PC-9 (cell line): ENCODE results near the gene GRPR. TPM values are rescaled to one million over a fixed set of nuclear protein-coding genes. Genes with fewer than 3 reads are reported as not detected.

Experiments
- BruUV-seq: library from RNA; stranded (reverse); fragments of 400-500 nt; replicated peaks from 2 replicates; lab custom pipeline; 2021; lab: Mats Ljungman, UMichigan
- CTCF ChIA-PET: fragments of 300-600 bp; sonication (Branson Sonifier 250); formaldehyde crosslinking; loops from one replicate; lab custom pipeline; 2022; ENCODE audit warnings: antibody characterized with exemption; lab: Charles Lee
- POLR2A ChIA-PET: fragments of 300-600 bp; sonication (Branson Sonifier 250); formaldehyde crosslinking; loops from one replicate; lab custom pipeline; 2022; ENCODE audit warnings: antibody characterized with exemption; ENCODE audit not compliant: unreplicated experiment; lab: Charles Lee
- DNase-seq, 2 experiments: peaks; one replicate each; pipeline versions ENCODE4 v3.0.0 to v3.0.0-alpha.2; 2015 to 2022; ENCODE audit warnings: mixed read lengths in 1 of 2
- H2AFZ ChIP-seq: fragments of 200-600 bp; sonication (generic); 2 replicates; pipeline ENCODE4 v1.8.1; 2017; ENCODE audit warnings: antibody characterized with exemption
- H3F3A ChIP-seq: fragments of 200-600 bp; sonication (generic); 2 replicates; pipeline ENCODE4 v1.8.1; 2017; ENCODE audit warnings: antibody characterized with exemption, mild to moderate bottlenecking, low read depth; ENCODE audit not compliant: insufficient read depth
- H3K27ac ChIP-seq: fragments of 200-600 bp; sonication (generic); 2 replicates; pipeline ENCODE4 v1.6.1; 2016; ENCODE audit warnings: mixed run types
- H3K27me3 ChIP-seq: fragments of 200-600 bp; sonication (generic); 2 replicates; pipeline ENCODE4 v1.6.1; 2016; ENCODE audit warnings: low read depth, mixed run types; ENCODE audit not compliant: insufficient read depth
- H3K36me3 ChIP-seq: fragments of 200-600 bp; sonication (generic); 2 replicates; pipeline ENCODE4 v1.6.1; 2016; ENCODE audit warnings: low read depth, mixed run types
- H3K4me1 ChIP-seq: fragments of 200-600 bp; sonication (generic); replicated peaks from 2 replicates; pipeline ENCODE4 v1.6.1; 2016; ENCODE audit warnings: mixed run types; ENCODE audit not compliant: insufficient read depth
- H3K4me2 ChIP-seq: fragments of 200-600 bp; sonication (generic); 2 replicates; pipeline ENCODE4 v1.6.1; 2017; ENCODE audit warnings: mixed run types
- H3K4me3 ChIP-seq: fragments of 200-600 bp; sonication (generic); 2 replicates; pipeline ENCODE4 v1.6.1; 2016; ENCODE audit warnings: mixed run types
- H3K79me2 ChIP-seq: fragments of 200-600 bp; sonication (generic); 2 replicates; pipeline ENCODE4 v1.6.1; 2017; ENCODE audit warnings: low read depth, mixed run types
- H3K9me2 ChIP-seq: fragments of 200-600 bp; sonication (generic); 2 replicates; pipeline ENCODE4 v1.8.1; 2017; ENCODE audit warnings: mild to moderate bottlenecking; ENCODE audit not compliant: insufficient read depth
- H3K9me3 ChIP-seq: fragments of 200-600 bp; sonication (generic); 2 replicates; pipeline ENCODE4 v1.8.1; 2016; ENCODE audit warnings: low read depth; ENCODE audit not compliant: insufficient read depth
- H4K20me1 ChIP-seq: fragments of 200-600 bp; sonication (generic); 2 replicates; pipeline ENCODE4 v1.8.1; 2017; ENCODE audit not compliant: insufficient read depth
- CTCF ChIP-seq: fragments of 200-600 bp; sonication (generic); conservative IDR thresholded peaks from 2 replicates; pipeline ENCODE4 v1.6.1; 2017; ENCODE audit warnings: mixed run types, antibody characterized with exemption, mild to moderate bottlenecking, moderate library complexity
- EZH2 ChIP-seq: fragments of 200-600 bp; sonication (generic); IDR thresholded peaks from 2 replicates; pipeline ENCODE4 v1.8.0; 2017; ENCODE audit warnings: antibody characterized with exemption, low read depth
- intact Hi-C: fragments of 100-400 bp; cut with micrococcal nuclease; formaldehyde crosslinking; loops from one replicate; pipeline ENCODE4 v1.10.0; 2022; ENCODE audit not compliant: unreplicated experiment
- total RNA-seq: library from RNA; stranded (reverse); gene quantifications from 2 replicates; pipeline ENCODE4 v1.2.3, GENCODE V29; 2021

Gene GRPR
- total RNA-seq, 1 experiment from 2014 or later = 1.1 TPM

- Histone ChIP-seq H4K20me1 (no peaks in the 10 kb centered on the region), H3K36me3 (no peaks in the 10 kb centered on the region), H3K79me2 (no peaks in the 10 kb centered on the region), H2AFZ (no peak overlapping the region), H3K4me3 (no peak overlapping the region), H3K9me3 (no peaks in the 10 kb centered on the region), H3K9me2 (no peaks in the 10 kb centered on the region), H3F3A (no peaks in the 10 kb centered on the region), H3K27ac (no peak overlapping the region), H3K4me1 (no peaks in the 10 kb centered on the region), H3K4me2 (no peak overlapping the region), H3K27me3 (no peaks in the 10 kb centered on the region)
- ChIA-PET POLR2A (no interaction called here), CTCF (no interaction called here)
- DNase-seq = no peak
- BruUV-seq = no TSS peak
- intact Hi-C loops = no loop called here
- TF ChIP-seq EZH2 = no peak
- no peak for TF ChIP-seq CTCF
These were observed 18.3 kb downstream of the GRPR start for GRCh38 chrX:16141422-16142245.

GRCh38 chrX:16142246-16142558 is 18.8 kb downstream of the GRPR start:
- Histone ChIP-seq H3K27ac (no peak overlapping the region), H3K4me3 (no peak overlapping the region), H3K4me1 (no peaks in the 10 kb centered on the region), H3K27me3 (no peaks in the 10 kb centered on the region), H3K9me2 (no peaks in the 10 kb centered on the region), H2AFZ (no peak overlapping the region), H3F3A (no peaks in the 10 kb centered on the region), H3K79me2 (no peaks in the 10 kb centered on the region), H3K9me3 (no peaks in the 10 kb centered on the region), H4K20me1 (no peaks in the 10 kb centered on the region), H3K4me2 (no peak overlapping the region), H3K36me3 (no peaks in the 10 kb centered on the region)
- no peak for DNase-seq
- TF ChIP-seq CTCF (no peak), EZH2 (no peak)
- intact Hi-C loops = no loop called here
- BruUV-seq = no TSS peak
- ChIA-PET CTCF (no interaction called here), POLR2A (no interaction called here)

- H3K79me2 ChIP-seq = no peaks in the 10 kb centered on the region
- peaks cover 9% of the 10 kb centered on the region; the same call in 1 of the 2 replicates for H3K4me1 ChIP-seq
- H3K4me2 ChIP-seq = no peak overlapping the region
- TF ChIP-seq CTCF (no peak), EZH2 (no peak)
- H3F3A ChIP-seq = no peaks in the 10 kb centered on the region
- no TSS peak for BruUV-seq
- H3K4me3 ChIP-seq = no peak overlapping the region
- no peaks in the 10 kb centered on the region for H3K36me3 ChIP-seq
- intact Hi-C loops = no loop called here
- no peaks in the 10 kb centered on the region for H4K20me1 ChIP-seq
- H2AFZ ChIP-seq = no peak overlapping the region
- H3K27ac ChIP-seq = no peak overlapping the region
- no peaks in the 10 kb centered on the region for H3K9me3 ChIP-seq
- ChIA-PET POLR2A (no interaction called here), CTCF (no interaction called here)
- H3K9me2 ChIP-seq = no peaks in the 10 kb centered on the region
- no peak for DNase-seq
- H3K27me3 ChIP-seq = no peaks in the 10 kb centered on the region
These were observed 20.6 kb downstream of the GRPR start for GRCh38 chrX:16143968-16144367.
